ENCODE data around the gene CFAP157. TPM values are rescaled to one million over a fixed set of nuclear protein-coding genes. Genes with fewer than 3 reads are reported as not detected.
A peak's percentile ranks its signal among the peaks of the same experiment; 100 is the strongest.

CFAP157 gene
- total RNA-seq, 1 donor from 2014 or later = 0.29 TPM

- DNase-seq (no peak), ATAC-seq (no peak)
- intact Hi-C loops (cut with DNase I) = no loop called here
- no peak for TF ChIP-seq CTCF (IDR thresholded peaks at IDR 0.05)
- H3K9me3 ChIP-seq = no peaks in the 10 kb centered on the region
- no peaks in the 10 kb centered on the region for H3K27me3 ChIP-seq
- no peak overlapping the region for H3K4me3 ChIP-seq
- H3K27ac ChIP-seq = peak overlapping the region; percentile 84
- peaks cover 25% of the 10 kb centered on the region for H3K4me1 ChIP-seq
- no peaks in the 10 kb centered on the region for H3K36me3 ChIP-seq
These were observed 58.6 kb downstream of the CFAP157 start for GRCh38 chr9:127765418-127765817.

Other genes with a start within 250 kb of the CFAP157 start
- gene STXBP1, start 94.7 kb upstream of the CFAP157 start, total RNA-seq = 92.1 TPM
- gene PTRH1, start 8.7 kb downstream of the CFAP157 start, total RNA-seq = 8.0 TPM
- gene TTC16, start 9.1 kb downstream of the CFAP157 start, total RNA-seq = 0.41 TPM
- 17.3 TPM for gene TOR2A, start 28.3 kb downstream of the CFAP157 start, total RNA-seq
- 85.3 TPM for gene SH2D3C, start 71.7 kb downstream of the CFAP157 start, total RNA-seq
- 99.1 TPM for gene CDK9, start 79.0 kb downstream of the CFAP157 start, total RNA-seq
- 68.9 TPM for gene FPGS, start 95.9 kb downstream of the CFAP157 start, total RNA-seq
- 322 TPM for gene ENG, start 147.7 kb downstream of the CFAP157 start, total RNA-seq
- gene AK1, start 170.7 kb downstream of the CFAP157 start, total RNA-seq = 158 TPM
- gene ST6GALNAC6, start 192.6 kb downstream of the CFAP157 start, total RNA-seq = 94.7 TPM
- gene ST6GALNAC4, start 210.1 kb downstream of the CFAP157 start, total RNA-seq = 58.8 TPM
- 3.5 TPM for gene PIP5KL1, start 223.8 kb downstream of the CFAP157 start, total RNA-seq
- gene DPM2, start 230.9 kb downstream of the CFAP157 start, total RNA-seq = 37.1 TPM

All from upper lobe of right lung (tissue), 1 donor.